ENCODE data around the gene APBB2.
"Not testable (repeated sequence)": the region's sequence is repeated elsewhere in the genome, so short reads cannot be mapped to it uniquely, and the experiment has no call there.

APBB2 gene

DNA sequence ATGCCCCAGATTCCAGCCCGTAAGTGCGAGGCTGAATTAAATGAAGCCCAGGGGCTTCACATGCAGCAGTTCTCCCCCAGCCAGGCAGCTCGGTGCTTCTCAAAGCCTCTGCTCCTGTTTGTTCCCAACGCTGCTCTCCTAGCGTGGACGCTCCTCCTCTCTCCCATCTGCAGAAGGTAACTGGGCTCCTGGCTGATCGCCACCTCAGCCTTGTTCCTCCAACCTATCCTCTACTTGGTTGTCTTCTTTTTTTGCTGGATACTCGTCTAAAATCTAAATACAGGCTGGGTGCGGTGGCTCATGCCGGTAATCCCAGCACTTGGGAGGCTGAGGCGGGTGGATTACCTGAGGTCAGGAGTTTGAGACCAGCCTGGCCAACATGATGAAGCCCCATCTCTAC lies 394.2 kb downstream of the APBB2 start:
- H3K36me3 ChIP-seq (ENCODE audit: low read depth), result peaks cover 76% of the 10 kb centered on the region

DNA sequence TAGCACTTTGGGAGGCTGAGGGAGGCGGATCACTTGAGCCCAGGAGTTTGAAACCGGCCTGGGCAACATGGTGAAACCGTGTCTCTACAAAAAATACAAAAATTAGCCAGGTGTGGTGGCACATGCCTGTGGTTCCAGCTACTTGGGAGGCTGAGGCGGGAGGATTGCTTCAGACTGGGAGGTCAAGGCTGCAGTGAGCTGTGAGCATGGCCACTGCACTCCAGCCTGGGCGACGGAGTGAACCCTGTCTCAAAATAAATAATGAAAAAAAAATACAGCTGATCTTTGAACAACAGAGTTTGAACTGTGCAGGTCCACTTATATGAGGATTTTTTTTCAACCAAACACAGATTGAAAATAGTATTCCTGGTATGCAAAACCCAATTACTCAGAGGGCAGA lies 397.2 kb downstream of the APBB2 start:
- not testable (repeated sequence) for H3K9me3 ChIP-seq (ENCODE audit: severe bottlenecking); H3K4me3 ChIP-seq (ENCODE audit: severe bottlenecking); DNase-seq (ENCODE audit: low spot score); ATAC-seq (ENCODE audit: low read depth); H3K4me1 ChIP-seq (ENCODE audit: insufficient read depth, poor library complexity, severe bottlenecking); H3K27me3 ChIP-seq (ENCODE audit: insufficient read depth, poor library complexity, severe bottlenecking); H3K27ac ChIP-seq (ENCODE audit: poor library complexity, severe bottlenecking)
- H3K36me3 ChIP-seq (ENCODE audit: low read depth), result peaks cover 78% of the 10 kb centered on the region

More for the DNA sequence above, 394.2 kb downstream of the APBB2 start:
- no peaks in the 10 kb centered on the region for H3K27me3 ChIP-seq (ENCODE audit: insufficient read depth, poor library complexity, severe bottlenecking)
- H3K4me1 ChIP-seq (ENCODE audit: insufficient read depth, poor library complexity, severe bottlenecking), result no peaks in the 10 kb centered on the region
- TF ChIP-seq, protein P1, sequence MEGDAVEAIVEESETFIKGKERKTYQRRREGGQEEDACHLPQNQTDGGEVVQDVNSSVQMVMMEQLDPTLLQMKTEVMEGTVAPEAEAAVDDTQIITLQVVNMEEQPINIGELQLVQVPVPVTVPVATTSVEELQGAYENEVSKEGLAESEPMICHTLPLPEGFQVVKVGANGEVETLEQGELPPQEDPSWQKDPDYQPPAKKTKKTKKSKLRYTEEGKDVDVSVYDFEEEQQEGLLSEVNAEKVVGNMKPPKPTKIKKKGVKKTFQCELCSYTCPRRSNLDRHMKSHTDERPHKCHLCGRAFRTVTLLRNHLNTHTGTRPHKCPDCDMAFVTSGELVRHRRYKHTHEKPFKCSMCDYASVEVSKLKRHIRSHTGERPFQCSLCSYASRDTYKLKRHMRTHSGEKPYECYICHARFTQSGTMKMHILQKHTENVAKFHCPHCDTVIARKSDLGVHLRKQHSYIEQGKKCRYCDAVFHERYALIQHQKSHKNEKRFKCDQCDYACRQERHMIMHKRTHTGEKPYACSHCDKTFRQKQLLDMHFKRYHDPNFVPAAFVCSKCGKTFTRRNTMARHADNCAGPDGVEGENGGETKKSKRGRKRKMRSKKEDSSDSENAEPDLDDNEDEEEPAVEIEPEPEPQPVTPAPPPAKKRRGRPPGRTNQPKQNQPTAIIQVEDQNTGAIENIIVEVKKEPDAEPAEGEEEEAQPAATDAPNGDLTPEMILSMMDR (IDR thresholded peaks at IDR 0.05; ENCODE audit: poor library complexity, severe bottlenecking), result no peak
- no peak overlapping the region for H3K27ac ChIP-seq (ENCODE audit: poor library complexity, severe bottlenecking)
- no peaks in the 10 kb centered on the region for H3K9me3 ChIP-seq (ENCODE audit: severe bottlenecking)
- no peak for ATAC-seq (ENCODE audit: low read depth)
- DNase-seq (ENCODE audit: low spot score), result no peak
- H3K4me3 ChIP-seq (ENCODE audit: severe bottlenecking), result no peak overlapping the region

DNA sequence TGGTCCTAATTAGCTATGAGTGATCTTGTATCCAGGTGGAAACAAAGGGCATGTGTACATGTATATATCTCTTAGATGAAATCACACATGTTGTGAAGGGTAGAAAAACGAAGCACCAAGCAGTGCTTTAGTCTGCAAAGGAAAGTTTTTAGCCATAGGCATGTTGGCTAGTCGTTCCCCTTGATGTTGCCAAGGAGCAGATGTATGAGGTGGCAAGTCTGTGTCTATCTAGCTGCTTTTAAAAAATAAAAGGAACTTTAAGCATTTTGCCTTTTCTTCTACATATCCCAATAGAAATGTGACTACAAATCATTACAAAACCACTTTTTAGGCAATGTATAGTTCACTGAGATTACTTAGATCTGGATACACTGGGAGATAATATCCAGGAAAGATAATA lies 401.5 kb downstream of the APBB2 start:
- ATAC-seq (ENCODE audit: low read depth), result no peak
- TF ChIP-seq, protein P1 (IDR thresholded peaks at IDR 0.05; ENCODE audit: poor library complexity, severe bottlenecking), result no peak
- H3K9me3 ChIP-seq (ENCODE audit: severe bottlenecking), result no peaks in the 10 kb centered on the region
- H3K4me1 ChIP-seq (ENCODE audit: insufficient read depth, poor library complexity, severe bottlenecking), result no peaks in the 10 kb centered on the region
- H3K4me3 ChIP-seq (ENCODE audit: severe bottlenecking), result no peak overlapping the region
- no peak for DNase-seq (ENCODE audit: low spot score)
- no peaks in the 10 kb centered on the region for H3K27me3 ChIP-seq (ENCODE audit: insufficient read depth, poor library complexity, severe bottlenecking)
- H3K27ac ChIP-seq (ENCODE audit: poor library complexity, severe bottlenecking), result no peak overlapping the region
- H3K36me3 ChIP-seq (ENCODE audit: low read depth), result peaks cover 54% of the 10 kb centered on the region

DNA sequence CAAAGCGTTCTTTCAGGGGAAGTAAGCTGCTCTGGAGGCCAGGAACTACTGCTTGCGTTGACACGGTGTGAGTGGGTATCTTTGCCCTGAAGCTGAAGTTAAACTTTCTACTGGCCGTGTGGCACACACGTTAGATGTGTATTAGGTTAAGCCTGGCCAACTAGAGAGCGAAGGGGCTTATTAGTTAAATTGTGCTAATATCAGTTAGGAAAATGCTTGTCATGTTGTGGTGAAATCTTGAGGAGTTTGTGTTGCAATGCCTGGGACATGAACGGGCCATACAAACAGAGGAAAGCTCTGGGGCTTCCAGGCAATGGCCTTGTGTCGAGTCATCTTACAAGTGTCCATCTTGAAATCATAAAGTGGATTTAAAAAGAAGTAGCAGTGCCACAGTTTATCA lies 402.0 kb downstream of the APBB2 start:
- DNase-seq (ENCODE audit: low spot score) (no peak), ATAC-seq (ENCODE audit: low read depth) (no peak)
- H3K4me3 ChIP-seq (ENCODE audit: severe bottlenecking), result no peak overlapping the region
- H3K27ac ChIP-seq (ENCODE audit: poor library complexity, severe bottlenecking), result no peak overlapping the region
- no peaks in the 10 kb centered on the region for H3K4me1 ChIP-seq (ENCODE audit: insufficient read depth, poor library complexity, severe bottlenecking)
- H3K27me3 ChIP-seq (ENCODE audit: insufficient read depth, poor library complexity, severe bottlenecking), result no peaks in the 10 kb centered on the region
- peaks cover 50% of the 10 kb centered on the region for H3K36me3 ChIP-seq (ENCODE audit: low read depth)
- TF ChIP-seq, protein P1 (IDR thresholded peaks at IDR 0.05; ENCODE audit: poor library complexity, severe bottlenecking), result no peak
- H3K9me3 ChIP-seq (ENCODE audit: severe bottlenecking), result no peaks in the 10 kb centered on the region

DNA sequence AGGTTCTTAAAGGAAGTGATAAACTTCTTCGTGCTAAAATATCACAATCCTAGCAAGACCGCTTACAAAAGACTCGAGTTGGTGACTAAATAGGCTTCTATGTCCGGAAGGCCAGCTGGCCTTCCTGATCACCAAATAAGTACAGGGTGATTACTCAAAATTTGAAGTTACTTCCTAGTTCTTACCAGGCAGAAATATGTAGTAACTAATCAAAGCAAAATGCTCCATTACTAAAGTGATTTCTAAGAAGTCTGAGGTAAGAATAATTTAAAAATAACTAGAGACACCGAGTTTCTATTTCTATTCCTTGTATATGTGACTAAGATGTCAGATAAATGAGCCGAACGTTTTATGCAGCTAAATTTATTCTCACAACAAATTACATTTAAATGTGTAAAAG lies 402.4 kb downstream of the APBB2 start:
- Histone ChIP-seq H3K9me3 (ENCODE audit: severe bottlenecking) (no peaks in the 10 kb centered on the region), H3K27ac (ENCODE audit: poor library complexity, severe bottlenecking) (no peak overlapping the region), H3K4me3 (ENCODE audit: severe bottlenecking) (no peak overlapping the region), H3K4me1 (ENCODE audit: insufficient read depth, poor library complexity, severe bottlenecking) (no peaks in the 10 kb centered on the region), H3K36me3 (ENCODE audit: low read depth) (peaks cover 47% of the 10 kb centered on the region), H3K27me3 (ENCODE audit: insufficient read depth, poor library complexity, severe bottlenecking) (no peaks in the 10 kb centered on the region)
- ATAC-seq (ENCODE audit: low read depth), result no peak
- DNase-seq (ENCODE audit: low spot score), result no peak
- TF ChIP-seq, protein P1 (IDR thresholded peaks at IDR 0.05; ENCODE audit: poor library complexity, severe bottlenecking), result no peak

All from RWPE2 (cell line).